K562 (cell line): ENCODE results near the gene NRXN3. TPM values are rescaled to one million over a fixed set of nuclear protein-coding genes. Genes with fewer than 3 reads are reported as not detected.

ENCODE experiments used
- ATAC-seq: fragments of 200-7000 bp; cut with Tn5 transposase; 3 replicates; pipeline ENCODE4 v1.9.1; 2020; ENCODE audit warnings: moderate library complexity
- BruUV-seq: library from RNA; stranded (reverse); fragments of 400-500 nt; replicated peaks from 2 replicates; lab custom pipeline; 2021; lab: Mats Ljungman, UMichigan
- CTCF ChIA-PET: fragments of 300-600 bp; formaldehyde crosslinking; extraction: SDS; loops from one replicate; lab custom pipeline; 2021; ENCODE audit warnings: low intra/inter-chr PET ratio; lab: Yijun Ruan, JAX
- POLR2A ChIA-PET: fragments of 300-600, 350-650 bp; sonication (Branson Sonifier 250); formaldehyde crosslinking; extraction: SDS; loops from one replicate; lab custom pipeline; 2021; ENCODE audit warnings: antibody characterized with exemption, inconsistent platforms; lab: Yijun Ruan, JAX
- DNase-seq, 4 experiments: peaks; one replicate each; pipeline versions ENCODE4 v3.0.0 to v3.0.0-alpha.2; 2011 to 2018; ENCODE audit warnings: low spot score in 3 of 4, mixed read lengths in 3 of 4; ENCODE audit errors: extremely low read depth in 1 of 4
- FAIRE-seq: peaks from 2 replicates; lab custom pipeline; 2011; peaks lifted over from hg19 to GRCh38; lab: Jason Lieb, UNC
- H2AFZ ChIP-seq: 2 replicates; pipeline ENCODE4 v1.6.0; 2011; ENCODE audit warnings: low read depth, low read length, control low read depth, inconsistent platforms
- H3K27ac ChIP-seq: fragments of 200-600 bp; 3 replicates; pipeline ENCODE4 v1.8.0; 2011; ENCODE audit warnings: low read depth, mild to moderate bottlenecking, control low read depth, inconsistent platforms, low read length, moderate library complexity, mixed read lengths; ENCODE audit errors: extremely low read depth
- H3K27me3 ChIP-seq, 2 experiments: fragments of 300-600 bp in 1 of 2; 2 replicates in 1 of 2; 3 replicates in 1 of 2; pipeline versions ENCODE4 v1.6.0 to v1.8.0; 2011; ENCODE audit warnings: inconsistent platforms in 2 of 2, low read length in 2 of 2, mild to moderate bottlenecking in 1 of 2, mixed read lengths in 1 of 2, moderate library complexity in 1 of 2; ENCODE audit not compliant: control insufficient read depth in 2 of 2, insufficient read depth in 2 of 2
- H3K36me3 ChIP-seq: fragments of 300-600 bp; 3 replicates; pipeline ENCODE4 v1.8.0; 2011; ENCODE audit warnings: mild to moderate bottlenecking, low read length, inconsistent platforms; ENCODE audit not compliant: control insufficient read depth, insufficient read depth
- H3K4me1 ChIP-seq, 2 experiments: fragments of 200-600 bp in 1 of 2; replicated peaks in 1 of 2; 2 replicates in 1 of 2; 3 replicates in 1 of 2; pipeline versions ENCODE4 v1.5.1 to v1.8.0; 2011; ENCODE audit warnings: inconsistent platforms in 2 of 2, low read length in 2 of 2, mild to moderate bottlenecking in 1 of 2, mixed read lengths in 1 of 2, moderate library complexity in 1 of 2; ENCODE audit not compliant: control insufficient read depth in 2 of 2, insufficient read depth in 2 of 2
- H3K4me2 ChIP-seq: 2 replicates; pipeline ENCODE4 v1.6.1; 2011; ENCODE audit warnings: low read length, control low read depth, inconsistent platforms, mixed read lengths; ENCODE audit not compliant: insufficient read depth
- H3K4me3 ChIP-seq: fragments of 200-600 bp; sonication (generic), shearing (Covaris generic); 2 replicates; pipeline ENCODE4 v1.5.1; 2016; ENCODE audit warnings: control low read depth, inconsistent platforms
- H3K79me2 ChIP-seq: fragments of 200-600 bp; 3 replicates; pipeline ENCODE4 v1.8.0; 2011; ENCODE audit warnings: low read length, inconsistent platforms; ENCODE audit not compliant: control insufficient read depth, insufficient read depth
- H3K9ac ChIP-seq, 2 experiments: 2 replicates each; pipeline versions ENCODE4 v1.6.0 to v1.6.1; 2011; ENCODE audit warnings: low read depth in 2 of 2, low read length in 2 of 2, control low read depth in 1 of 2, inconsistent platforms in 1 of 2, mild to moderate bottlenecking in 1 of 2, mixed read lengths in 1 of 2; ENCODE audit not compliant: insufficient read depth in 1 of 2
- H3K9me1 ChIP-seq: one replicate; pipeline ENCODE4 v1.6.0; 2011; ENCODE audit warnings: inconsistent platforms, mild to moderate bottlenecking, low read length, moderate library complexity; ENCODE audit not compliant: control insufficient read depth, insufficient read depth
- H3K9me3 ChIP-seq: replicated peaks from 2 replicates; pipeline ENCODE4 v1.5.1; 2011; ENCODE audit warnings: low read depth, low read length, inconsistent platforms; ENCODE audit not compliant: control insufficient read depth, insufficient read depth
- H4K20me1 ChIP-seq: replicated peaks from 2 replicates; pipeline ENCODE4 v1.6.1; 2011; ENCODE audit warnings: low read length, inconsistent platforms, mixed read lengths; ENCODE audit not compliant: control insufficient read depth, insufficient read depth
- ADNP ChIP-seq: fragments of 200-800 bp; sonication (Bioruptor generic); IDR thresholded peaks from 2 replicates; pipeline ENCODE4 v1.6.1; 2016; ENCODE audit warnings: missing genetic modification characterization, missing compliant biosample characterization
- NR2C1 ChIP-seq, 2 experiments: fragments of 450-650 bp; IDR thresholded peaks; 2 replicates each; pipeline ENCODE4 v1.6.1; 2017; ENCODE audit warnings: mild to moderate bottlenecking in 2 of 2, antibody characterized with exemption in 1 of 2, inconsistent platforms in 1 of 2, missing compliant biosample characterization in 1 of 2, missing genetic modification characterization in 1 of 2
- PHF20 ChIP-seq: fragments of 450-650 bp; IDR thresholded peaks from 2 replicates; pipeline ENCODE4 v1.6.1; 2018; ENCODE audit not compliant: partially characterized antibody
- STAT5A ChIP-seq: IDR thresholded peaks from 2 replicates; pipeline ENCODE4 v1.6.1; 2012; ENCODE audit warnings: low read length, inconsistent platforms, borderline replicate concordance
- ZBTB11 ChIP-seq, 3 experiments: fragments of 200-800 bp in 1 of 3; fragments of 250-450 bp in 1 of 3; fragments of 450-650 bp in 1 of 3; sonication (Bioruptor Pico) in 1 of 3; sonication (Bioruptor generic) in 1 of 3; formaldehyde crosslinking in 1 of 3; IDR thresholded peaks; 2 replicates each; pipeline versions ENCODE4 v1.6.1 to v1.8.0; 2016 to 2022; ENCODE audit warnings: mild to moderate bottlenecking in 2 of 3, missing genetic modification characterization in 2 of 3, missing compliant biosample characterization in 1 of 3, moderate library complexity in 1 of 3
- ZNF384 ChIP-seq: IDR thresholded peaks from 2 replicates; pipeline ENCODE4 v1.6.1; 2012; ENCODE audit warnings: low read depth, low read length, improper control_type of control experiment
- ZNF445 ChIP-seq: fragments of 250-450 bp; sonication (Bioruptor Pico); IDR thresholded peaks from 2 replicates; pipeline ENCODE4 v1.4.0; 2020; ENCODE audit warnings: low read depth, mild to moderate bottlenecking, moderate library complexity
- WGBS: fragments of 100-300 bp; shearing (Covaris generic); methylation state at CpG from one replicate; pipeline ENCODE4 v1.1.6; 2016; ENCODE audit warnings: low coverage, mixed read lengths; ENCODE audit not compliant: insufficient coverage; ENCODE audit errors: missing lambda C conversion rate; 5-methylcytosine and 5-hydroxymethylcytosine counted together
- in situ Hi-C: fragments of 300-500 bp; cut with MboI; formaldehyde crosslinking; loops from 4 replicates; pipeline ENCODE4 v1.15.0; 2018; ENCODE audit warnings: inconsistent platforms, mixed read lengths
- intact Hi-C: fragments of 100-400 bp; cut with micrococcal nuclease; formaldehyde crosslinking; loops from 2 replicates; pipeline ENCODE4 v1.14.2; 2022
- polyA plus RNA-seq, 8 experiments: library from polyadenylated mRNA; depleted of rRNA in 4 of 8; stranded (reverse) in 5 of 8; unstranded in 3 of 8; fragments of >200 nt; fragmentation: Nextera tagmentation in 2 of 8; fragmentation: Illumina TruSeq in 1 of 8; extraction: Ambion mirVana in 2 of 8; extraction: Trizol in 1 of 8; gene quantifications; 2 replicates each; pipeline versions ENCODE4 v1.2.1 to v1.2.3, GENCODE V29; 2011 to 2014; ENCODE audit warnings: inconsistent platforms in 1 of 8, missing spikeins in 1 of 8
- total RNA-seq, 7 experiments: library from RNA; depleted of rRNA in 6 of 7; stranded (reverse); fragments of >200 nt in 6 of 7; fragmentation: Illumina TruSeq in 2 of 7; extraction: Trizol in 2 of 7; gene quantifications; 2 replicates each; pipeline versions ENCODE4 v1.2.1 to v1.2.3, GENCODE V29; 2011 to 2021; ENCODE audit warnings: low replicate concordance in 1 of 7
- TF ChIP-seq, protein P1 (sequence below): fragments of 200-600 bp; sonication (generic); IDR thresholded peaks from one replicate; pipeline ENCODE4 v1.6.1; 2012; ENCODE audit warnings: mild to moderate bottlenecking, low read depth, low read length, inconsistent platforms

The NRXN3 gene
- total and polyA plus RNA-seq, 9 of the 15 experiments (the other 6 are each of a cell fraction or from before 2014, with no cell fraction given), result 0.09 TPM; not detected in 8

DNA sequence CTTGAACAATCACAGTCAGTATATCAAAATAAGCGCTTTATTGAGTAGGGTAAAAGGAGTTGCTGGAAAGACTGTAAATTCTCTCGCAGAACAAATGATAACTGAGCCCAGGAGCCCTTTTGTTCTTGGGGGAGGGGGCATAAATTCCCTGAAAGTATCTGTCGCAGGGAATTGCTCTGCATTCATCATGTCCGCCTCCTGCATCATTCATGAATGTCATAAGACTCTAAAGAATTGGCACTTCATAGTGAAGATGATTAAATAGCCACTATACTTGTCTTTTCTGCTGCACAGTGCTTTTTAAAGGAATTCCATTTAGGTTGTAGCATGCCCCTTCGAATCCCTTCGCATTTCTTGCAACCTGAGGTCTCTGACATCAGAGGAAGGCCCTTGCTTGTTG is 1278.8 kb downstream of the NRXN3 start:
- H3K9me1 ChIP-seq, result no peaks in the 10 kb centered on the region
- DNase-seq (no peak), FAIRE-seq (no peak), ATAC-seq (no peak)
- H3K4me3 ChIP-seq, result no peak overlapping the region
- in situ Hi-C loops, result no loop called here
- H2AFZ ChIP-seq, result no peak overlapping the region
- H3K27ac ChIP-seq, result no peak overlapping the region
- intact Hi-C loops, result no loop called here
- no TSS peak for BruUV-seq
- H3K4me1 ChIP-seq, result no peaks in the 10 kb centered on the region
- ChIA-PET CTCF (no interaction called here), POLR2A (no interaction called here)
- H3K79me2 ChIP-seq, result no peaks in the 10 kb centered on the region
- no peaks in the 10 kb centered on the region for H3K9me3 ChIP-seq
- H3K36me3 ChIP-seq, result no peaks in the 10 kb centered on the region
- H3K4me2 ChIP-seq, result no peak overlapping the region
- H3K27me3 ChIP-seq, result no peaks in the 10 kb centered on the region
- H3K9ac ChIP-seq, result no peak overlapping the region
- no peaks in the 10 kb centered on the region for H4K20me1 ChIP-seq
- WGBS, result 3% methylated on average over 6 of the region's 6 CpGs
- TF ChIP-seq, protein P1, sequence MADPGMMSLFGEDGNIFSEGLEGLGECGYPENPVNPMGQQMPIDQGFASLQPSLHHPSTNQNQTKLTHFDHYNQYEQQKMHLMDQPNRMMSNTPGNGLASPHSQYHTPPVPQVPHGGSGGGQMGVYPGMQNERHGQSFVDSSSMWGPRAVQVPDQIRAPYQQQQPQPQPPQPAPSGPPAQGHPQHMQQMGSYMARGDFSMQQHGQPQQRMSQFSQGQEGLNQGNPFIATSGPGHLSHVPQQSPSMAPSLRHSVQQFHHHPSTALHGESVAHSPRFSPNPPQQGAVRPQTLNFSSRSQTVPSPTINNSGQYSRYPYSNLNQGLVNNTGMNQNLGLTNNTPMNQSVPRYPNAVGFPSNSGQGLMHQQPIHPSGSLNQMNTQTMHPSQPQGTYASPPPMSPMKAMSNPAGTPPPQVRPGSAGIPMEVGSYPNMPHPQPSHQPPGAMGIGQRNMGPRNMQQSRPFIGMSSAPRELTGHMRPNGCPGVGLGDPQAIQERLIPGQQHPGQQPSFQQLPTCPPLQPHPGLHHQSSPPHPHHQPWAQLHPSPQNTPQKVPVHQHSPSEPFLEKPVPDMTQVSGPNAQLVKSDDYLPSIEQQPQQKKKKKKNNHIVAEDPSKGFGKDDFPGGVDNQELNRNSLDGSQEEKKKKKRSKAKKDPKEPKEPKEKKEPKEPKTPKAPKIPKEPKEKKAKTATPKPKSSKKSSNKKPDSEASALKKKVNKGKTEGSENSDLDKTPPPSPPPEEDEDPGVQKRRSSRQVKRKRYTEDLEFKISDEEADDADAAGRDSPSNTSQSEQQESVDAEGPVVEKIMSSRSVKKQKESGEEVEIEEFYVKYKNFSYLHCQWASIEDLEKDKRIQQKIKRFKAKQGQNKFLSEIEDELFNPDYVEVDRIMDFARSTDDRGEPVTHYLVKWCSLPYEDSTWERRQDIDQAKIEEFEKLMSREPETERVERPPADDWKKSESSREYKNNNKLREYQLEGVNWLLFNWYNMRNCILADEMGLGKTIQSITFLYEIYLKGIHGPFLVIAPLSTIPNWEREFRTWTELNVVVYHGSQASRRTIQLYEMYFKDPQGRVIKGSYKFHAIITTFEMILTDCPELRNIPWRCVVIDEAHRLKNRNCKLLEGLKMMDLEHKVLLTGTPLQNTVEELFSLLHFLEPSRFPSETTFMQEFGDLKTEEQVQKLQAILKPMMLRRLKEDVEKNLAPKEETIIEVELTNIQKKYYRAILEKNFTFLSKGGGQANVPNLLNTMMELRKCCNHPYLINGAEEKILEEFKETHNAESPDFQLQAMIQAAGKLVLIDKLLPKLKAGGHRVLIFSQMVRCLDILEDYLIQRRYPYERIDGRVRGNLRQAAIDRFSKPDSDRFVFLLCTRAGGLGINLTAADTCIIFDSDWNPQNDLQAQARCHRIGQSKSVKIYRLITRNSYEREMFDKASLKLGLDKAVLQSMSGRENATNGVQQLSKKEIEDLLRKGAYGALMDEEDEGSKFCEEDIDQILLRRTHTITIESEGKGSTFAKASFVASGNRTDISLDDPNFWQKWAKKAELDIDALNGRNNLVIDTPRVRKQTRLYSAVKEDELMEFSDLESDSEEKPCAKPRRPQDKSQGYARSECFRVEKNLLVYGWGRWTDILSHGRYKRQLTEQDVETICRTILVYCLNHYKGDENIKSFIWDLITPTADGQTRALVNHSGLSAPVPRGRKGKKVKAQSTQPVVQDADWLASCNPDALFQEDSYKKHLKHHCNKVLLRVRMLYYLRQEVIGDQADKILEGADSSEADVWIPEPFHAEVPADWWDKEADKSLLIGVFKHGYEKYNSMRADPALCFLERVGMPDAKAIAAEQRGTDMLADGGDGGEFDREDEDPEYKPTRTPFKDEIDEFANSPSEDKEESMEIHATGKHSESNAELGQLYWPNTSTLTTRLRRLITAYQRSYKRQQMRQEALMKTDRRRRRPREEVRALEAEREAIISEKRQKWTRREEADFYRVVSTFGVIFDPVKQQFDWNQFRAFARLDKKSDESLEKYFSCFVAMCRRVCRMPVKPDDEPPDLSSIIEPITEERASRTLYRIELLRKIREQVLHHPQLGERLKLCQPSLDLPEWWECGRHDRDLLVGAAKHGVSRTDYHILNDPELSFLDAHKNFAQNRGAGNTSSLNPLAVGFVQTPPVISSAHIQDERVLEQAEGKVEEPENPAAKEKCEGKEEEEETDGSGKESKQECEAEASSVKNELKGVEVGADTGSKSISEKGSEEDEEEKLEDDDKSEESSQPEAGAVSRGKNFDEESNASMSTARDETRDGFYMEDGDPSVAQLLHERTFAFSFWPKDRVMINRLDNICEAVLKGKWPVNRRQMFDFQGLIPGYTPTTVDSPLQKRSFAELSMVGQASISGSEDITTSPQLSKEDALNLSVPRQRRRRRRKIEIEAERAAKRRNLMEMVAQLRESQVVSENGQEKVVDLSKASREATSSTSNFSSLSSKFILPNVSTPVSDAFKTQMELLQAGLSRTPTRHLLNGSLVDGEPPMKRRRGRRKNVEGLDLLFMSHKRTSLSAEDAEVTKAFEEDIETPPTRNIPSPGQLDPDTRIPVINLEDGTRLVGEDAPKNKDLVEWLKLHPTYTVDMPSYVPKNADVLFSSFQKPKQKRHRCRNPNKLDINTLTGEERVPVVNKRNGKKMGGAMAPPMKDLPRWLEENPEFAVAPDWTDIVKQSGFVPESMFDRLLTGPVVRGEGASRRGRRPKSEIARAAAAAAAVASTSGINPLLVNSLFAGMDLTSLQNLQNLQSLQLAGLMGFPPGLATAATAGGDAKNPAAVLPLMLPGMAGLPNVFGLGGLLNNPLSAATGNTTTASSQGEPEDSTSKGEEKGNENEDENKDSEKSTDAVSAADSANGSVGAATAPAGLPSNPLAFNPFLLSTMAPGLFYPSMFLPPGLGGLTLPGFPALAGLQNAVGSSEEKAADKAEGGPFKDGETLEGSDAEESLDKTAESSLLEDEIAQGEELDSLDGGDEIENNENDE, result no peak
- TF ChIP-seq ZBTB11 (CRISPR knock-in tag; IDR thresholded peaks at IDR 0.05) (no peak), PHF20 (no peak), ZNF445 (CRISPR knock-in tag) (no peak), ZNF384 (no peak), ADNP (tag) (no peak), STAT5A (no peak), NR2C1 (IDR thresholded peaks at IDR 0.05) (no peak), NR2C1 (tag; IDR thresholded peaks at IDR 0.05) (no peak)
